ENCODE measurements around the gene EPHB2.

The EPHB2 gene

GRCh38 chr1:22749503-22749902, 38.9 kb downstream of the EPHB2 start:
- H3K9me3 ChIP-seq (ENCODE audit: severe bottlenecking), result no peaks in the 10 kb centered on the region
- H3K27ac ChIP-seq, result no peak overlapping the region
- DNase-seq, result no peak
- H3K36me3 ChIP-seq, result no peaks in the 10 kb centered on the region
- no peaks in the 10 kb centered on the region for H3K27me3 ChIP-seq (ENCODE audit: insufficient read depth, low read depth, severe bottlenecking)
- no peak overlapping the region for H3K4me3 ChIP-seq (ENCODE audit: low read depth, low read length)
- 0 out of 2 replicates have a peak, but pooled peaks have one; percentile 5 for TF ChIP-seq CTCF (IDR thresholded peaks at IDR 0.05; ENCODE audit: low read depth, low read length)

GRCh38 chr1:22749919-22750684, 39.5 kb downstream of the EPHB2 start:
- no peak for TF ChIP-seq CTCF (IDR thresholded peaks at IDR 0.05; ENCODE audit: low read depth, low read length)
- Histone ChIP-seq H3K27ac (no peak overlapping the region), H3K9me3 (ENCODE audit: severe bottlenecking) (no peaks in the 10 kb centered on the region), H3K4me3 (ENCODE audit: low read depth, low read length) (no peak overlapping the region), H3K36me3 (no peaks in the 10 kb centered on the region), H3K27me3 (ENCODE audit: insufficient read depth, low read depth, severe bottlenecking) (no peaks in the 10 kb centered on the region)
- no peak for DNase-seq

DNA sequence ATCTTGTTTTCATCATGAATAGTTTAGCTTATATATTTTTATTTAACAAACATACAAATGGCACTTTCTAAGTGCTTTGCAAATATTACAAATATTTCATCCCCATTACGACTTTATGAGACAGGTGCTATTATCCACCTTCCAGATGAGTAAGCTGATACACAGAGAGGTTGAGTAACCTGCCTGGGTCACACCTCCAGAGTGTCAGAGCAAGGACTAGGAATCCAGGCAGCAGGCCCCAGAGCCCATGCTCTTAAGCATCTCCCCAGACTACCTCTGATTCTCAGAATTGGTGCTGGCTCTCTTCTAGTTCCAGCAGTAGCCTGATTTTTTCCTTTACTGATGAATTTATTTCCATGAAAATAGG, 40.0 kb downstream of the EPHB2 start:
- H3K9me3 ChIP-seq (ENCODE audit: severe bottlenecking), result no peaks in the 10 kb centered on the region
- H3K36me3 ChIP-seq, result no peaks in the 10 kb centered on the region
- no peak overlapping the region for H3K4me3 ChIP-seq (ENCODE audit: low read depth, low read length)
- no peaks in the 10 kb centered on the region for H3K27me3 ChIP-seq (ENCODE audit: insufficient read depth, low read depth, severe bottlenecking)
- H3K27ac ChIP-seq, result no peak overlapping the region
- TF ChIP-seq CTCF (IDR thresholded peaks at IDR 0.05; ENCODE audit: low read depth, low read length), result no peak
- no peak for DNase-seq

DNA sequence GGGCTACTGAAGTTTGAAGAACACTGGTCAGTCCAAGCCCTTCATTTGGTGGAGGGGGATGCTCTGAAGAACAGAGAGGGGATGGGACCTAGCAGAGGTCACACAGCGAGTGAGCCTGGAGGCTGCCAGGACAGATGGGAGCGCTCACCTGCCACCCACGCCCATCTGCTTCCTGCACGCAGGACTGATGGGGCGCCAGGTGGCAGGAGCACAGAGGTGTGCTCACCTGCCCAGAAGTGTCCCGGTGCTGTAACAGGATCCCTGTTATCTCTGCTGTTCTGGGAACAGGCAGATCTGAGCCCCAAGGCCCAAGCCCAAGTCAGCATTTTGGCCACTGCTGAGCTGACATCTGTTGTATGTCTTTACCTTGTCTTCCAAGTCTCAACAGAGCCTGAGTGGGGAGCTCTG, 40.5 kb downstream of the EPHB2 start:
- Histone ChIP-seq H3K27me3 (ENCODE audit: insufficient read depth, low read depth, severe bottlenecking) (no peaks in the 10 kb centered on the region), H3K36me3 (no peaks in the 10 kb centered on the region), H3K27ac (no peak overlapping the region), H3K4me3 (ENCODE audit: low read depth, low read length) (no peak overlapping the region), H3K9me3 (ENCODE audit: severe bottlenecking) (no peaks in the 10 kb centered on the region)
- no peak for TF ChIP-seq CTCF (IDR thresholded peaks at IDR 0.05; ENCODE audit: low read depth, low read length)
- no peak for DNase-seq

DNA sequence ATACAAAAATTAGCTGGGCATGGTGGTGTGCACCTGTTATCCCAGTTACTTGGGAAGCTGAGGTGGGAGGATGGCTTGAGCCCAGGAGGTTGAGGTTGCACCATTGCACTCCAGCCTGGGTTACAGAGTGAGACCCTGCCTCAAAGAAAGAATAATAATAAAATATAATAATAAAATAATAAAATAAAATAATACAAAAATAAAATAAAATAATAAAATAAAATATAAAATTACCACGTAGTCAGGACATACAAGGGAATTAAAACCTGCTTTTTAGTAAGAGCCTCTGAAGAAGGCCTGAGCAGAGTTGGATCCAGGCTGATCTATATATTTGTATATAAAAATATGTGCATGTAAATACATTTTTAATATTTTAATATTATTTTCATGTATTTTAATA, 41.7 kb downstream of the EPHB2 start:
- DNase-seq, result no peak
- no peak overlapping the region for H3K4me3 ChIP-seq (ENCODE audit: low read depth, low read length)
- no peak for TF ChIP-seq CTCF (IDR thresholded peaks at IDR 0.05; ENCODE audit: low read depth, low read length)
- no peaks in the 10 kb centered on the region for H3K27me3 ChIP-seq (ENCODE audit: insufficient read depth, low read depth, severe bottlenecking)
- H3K36me3 ChIP-seq, result no peaks in the 10 kb centered on the region
- H3K9me3 ChIP-seq (ENCODE audit: severe bottlenecking), result no peaks in the 10 kb centered on the region
- H3K27ac ChIP-seq, result no peak overlapping the region

GRCh38 chr1:22753481-22753971, 42.9 kb downstream of the EPHB2 start:
- no peak for TF ChIP-seq CTCF (IDR thresholded peaks at IDR 0.05; ENCODE audit: low read depth, low read length)
- no peak overlapping the region for H3K4me3 ChIP-seq (ENCODE audit: low read depth, low read length)
- no peaks in the 10 kb centered on the region for H3K9me3 ChIP-seq (ENCODE audit: severe bottlenecking)
- no peak overlapping the region for H3K27ac ChIP-seq
- H3K27me3 ChIP-seq (ENCODE audit: insufficient read depth, low read depth, severe bottlenecking), result no peaks in the 10 kb centered on the region
- DNase-seq, result no peak
- H3K36me3 ChIP-seq, result no peaks in the 10 kb centered on the region
